Gastrocnemius medialis (tissue), 4 donors: ENCODE results near the gene BASP1.

Experiments used
- CTCF ChIP-seq, 5 experiments: fragments of 450-650 bp in 3 of 5; fragments of 200-600 bp in 2 of 5; sonication (generic) in 2 of 5; IDR thresholded peaks in 4 of 5; conservative IDR thresholded peaks in 1 of 5; 1 replicate in 4 of 5; 2 replicates in 1 of 5; pipeline ENCODE4 v1.5.1; 2016 to 2019; ENCODE audit warnings: antibody characterized with exemption in 5 of 5, mild to moderate bottlenecking in 3 of 5, moderate library complexity in 3 of 5
- POLR2A ChIP-seq, 2 donors: fragments of 450-650 bp; IDR thresholded peaks; one replicate each; pipeline ENCODE4 v1.6.1; 2017; ENCODE audit warnings: antibody characterized with exemption in 2 of 2, mild to moderate bottlenecking in 2 of 2, moderate library complexity in 2 of 2

- no peak for TF ChIP-seq CTCF (IDR thresholded peaks at IDR 0.05 in 4 of 5, conservative IDR thresholded peaks at IDR 0.05 in 1 of 5)
- no peak for TF ChIP-seq POLR2A (IDR thresholded peaks at IDR 0.05)
Observed at GRCh38 chr5:17312358-17312757, 94.9 kb downstream of the BASP1 start.
